GM13976 (cell line): ENCODE measurements around the gene LHPP.

ENCODE experiments used
- DNase-seq: peaks from one replicate; pipeline ENCODE4 v3.0.0; 2012; ENCODE audit warnings: low spot score
- CTCF ChIP-seq: IDR thresholded peaks from 2 replicates; pipeline ENCODE4 v1.5.1; 2012; ENCODE audit warnings: borderline replicate concordance, mild to moderate bottlenecking; ENCODE audit not compliant: insufficient read depth; ENCODE audit errors: extremely low read depth, missing control alignments, control extremely low read depth
- in situ Hi-C: fragments of 300-500 bp; cut with MboI; formaldehyde crosslinking; loops from one replicate; pipeline ENCODE4 v1.12.0; 2022; ENCODE audit warnings: low sequenced_read_pairs, mixed read lengths, inconsistent platforms; ENCODE audit not compliant: unreplicated experiment

The LHPP gene

GRCh38 chr10:124615259-124615658 lies 153.6 kb downstream of the LHPP start:
- TF ChIP-seq CTCF: no peak
- in situ Hi-C loops: no loop called here
- no peak for DNase-seq

- in situ Hi-C loops: no loop called here
- DNase-seq: no peak
- no peak for TF ChIP-seq CTCF
Measured at GRCh38 chr10:124616040-124616835, 154.6 kb downstream of the LHPP start.

GRCh38 chr10:124616836-124617130 lies 155.2 kb downstream of the LHPP start:
- in situ Hi-C loops: no loop called here
- no peak for DNase-seq
- no peak for TF ChIP-seq CTCF

- TF ChIP-seq CTCF: no peak
- in situ Hi-C loops: no loop called here
- DNase-seq: no peak
Measured at GRCh38 chr10:124618470-124619073, 156.9 kb downstream of the LHPP start.

- DNase-seq: peak; percentile 68
- in situ Hi-C loops: no loop called here
- no peak for TF ChIP-seq CTCF
Measured at GRCh38 chr10:124619195-124619594, 157.6 kb downstream of the LHPP start.

GRCh38 chr10:124619802-124620490 lies 158.3 kb downstream of the LHPP start:
- no peak for TF ChIP-seq CTCF
- no peak for DNase-seq
- in situ Hi-C loops: no loop called here
